Small intestine (tissue), 7 donors: Measurements from ENCODE around the gene BTN1A1. TPM values are rescaled to one million over a fixed set of nuclear protein-coding genes. Genes with fewer than 3 reads are reported as not detected.
"Not testable (repeated sequence)": the region's sequence is repeated elsewhere in the genome, so short reads cannot be mapped to it uniquely, and the experiment has no call there.

Experiments
- DNase-seq, 2 donors: peaks; one replicate each; pipeline versions ENCODE4 v3.0.0 to v3.0.0-alpha.2; 2013
- FAIRE-seq: peaks from 2 replicates; lab custom pipeline; 2012; peaks lifted over from hg19 to GRCh38; lab: Jason Lieb, UNC
- H3K27ac ChIP-seq, 3 donors: one replicate each; pipeline ENCODE4 v1.5.1; 2013; ENCODE audit warnings: low read length in 2 of 3, mild to moderate bottlenecking in 2 of 3, control low read depth in 1 of 3, inconsistent platforms in 1 of 3, low read depth in 1 of 3, moderate library complexity in 1 of 3
- H3K27me3 ChIP-seq, 3 donors: one replicate each; pipeline ENCODE4 v1.6.1; 2013; ENCODE audit warnings: low read length in 3 of 3, inconsistent platforms in 1 of 3; ENCODE audit not compliant: control insufficient read depth in 3 of 3, insufficient read depth in 3 of 3
- H3K36me3 ChIP-seq, 3 donors: one replicate each; pipeline ENCODE4 v1.6.1; 2013; ENCODE audit warnings: low read length in 3 of 3, inconsistent platforms in 1 of 3, low read depth in 1 of 3, mild to moderate bottlenecking in 1 of 3, moderate library complexity in 1 of 3; ENCODE audit not compliant: control insufficient read depth in 3 of 3, insufficient read depth in 2 of 3
- H3K4me1 ChIP-seq, 3 donors: one replicate each; pipeline ENCODE4 v1.6.1; 2013; ENCODE audit warnings: low read length in 2 of 3, inconsistent platforms in 1 of 3, low read depth in 1 of 3, mild to moderate bottlenecking in 1 of 3, moderate library complexity in 1 of 3; ENCODE audit not compliant: control insufficient read depth in 3 of 3, insufficient read depth in 2 of 3
- H3K4me3 ChIP-seq, 3 donors: one replicate each; pipeline ENCODE4 v1.5.1; 2013; ENCODE audit warnings: low read length in 3 of 3, control low read depth in 1 of 3, inconsistent platforms in 1 of 3, low read depth in 1 of 3, mild to moderate bottlenecking in 1 of 3, moderate library complexity in 1 of 3
- H3K9me3 ChIP-seq, 2 donors: one replicate each; pipeline ENCODE4 v1.6.1; 2013; ENCODE audit warnings: low read depth in 1 of 2, low read length in 1 of 2; ENCODE audit not compliant: control insufficient read depth in 2 of 2, insufficient read depth in 1 of 2
- WGBS, 3 donors: extraction: QIAGEN DNeasy Blood & Tissue Kit; methylation state at CpG; one replicate each; pipeline ENCODE4 v1.1.7; 2013; 5-methylcytosine and 5-hydroxymethylcytosine counted together
- polyA plus RNA-seq, 4 donors: library from polyadenylated mRNA; stranded (reverse) in 3 of 4; unstranded in 1 of 4; fragments of 200-250 nt in 3 of 4; fragments of 120-200 nt in 1 of 4; gene quantifications; one replicate each; pipeline versions ENCODE4 v1.2.1 to v1.2.3, GENCODE V29; 2013
- donor health status: healthy with polysubstance abuse.
- donor health status: control.
- donor health status: control.
- donor health status: Bipolar disorder and iron deficiency.
- donor health status: healthy.

BTN1A1 gene
- polyA plus RNA-seq, 4 donors: 0.15 to 0.48 TPM; not detected in 2

DNA sequence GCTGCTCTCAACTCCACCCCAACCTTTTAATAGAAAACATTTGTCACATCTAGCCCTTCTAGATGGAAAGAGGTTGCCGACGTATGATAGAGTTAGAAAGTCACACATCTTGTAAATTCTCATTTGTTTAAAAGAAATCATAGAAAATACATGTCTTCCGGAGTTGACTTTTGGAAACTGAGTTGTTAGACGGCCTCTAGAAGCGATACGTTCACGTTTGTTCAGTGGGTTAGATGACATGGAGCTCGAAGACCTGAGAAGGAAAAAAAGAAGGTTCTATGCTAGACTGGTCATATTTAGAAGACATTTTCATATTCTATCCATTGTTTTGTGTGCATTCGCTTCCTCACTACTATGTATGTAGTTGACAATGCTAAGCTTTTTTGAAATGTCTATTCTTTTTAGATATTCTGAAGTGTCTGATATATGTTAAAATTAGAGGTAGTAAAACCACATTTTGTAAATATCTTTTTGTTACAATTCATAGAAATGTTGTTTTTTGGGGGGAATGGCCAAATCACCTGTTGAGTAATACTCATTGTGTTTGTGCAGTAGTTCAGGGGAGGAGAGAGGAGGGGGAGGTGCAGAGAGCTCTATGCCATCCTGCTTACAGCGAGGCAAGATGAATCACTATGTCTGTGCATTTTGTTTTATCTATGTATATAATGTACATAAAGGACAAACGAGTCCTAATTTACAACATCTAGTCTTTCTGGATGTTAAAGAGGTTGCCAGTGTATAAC is 22.6 kb downstream of the BTN1A1 start:
- DNase-seq: not testable (repeated sequence)
- 63 to 76% (median 68%) methylated on average over 11 of the region's 11 CpGs for WGBS, 3 donors

DNA sequence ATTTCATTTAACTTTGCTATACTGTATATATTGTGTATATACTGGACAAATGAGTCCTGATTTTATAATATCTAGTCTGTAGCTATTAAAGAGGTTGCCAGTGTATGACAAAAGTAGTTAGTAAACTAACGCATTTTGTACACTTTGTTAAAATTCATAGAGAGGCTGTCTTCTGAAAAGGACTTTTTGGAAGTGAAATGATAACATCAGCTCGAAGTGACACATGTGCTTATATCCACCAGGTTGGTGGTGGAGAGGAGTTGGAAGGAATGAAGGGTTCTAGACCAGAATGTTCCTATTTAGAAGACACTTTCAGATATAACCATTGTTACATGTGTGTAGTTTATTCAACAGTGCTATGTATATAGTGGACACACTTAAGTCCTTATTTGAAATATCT is 24.2 kb downstream of the BTN1A1 start:
- not testable (repeated sequence) for H3K4me3 ChIP-seq, H3K27ac ChIP-seq, FAIRE-seq, H3K4me1 ChIP-seq, DNase-seq, H3K36me3 ChIP-seq, H3K9me3 ChIP-seq, H3K27me3 ChIP-seq
- 90 to 95% (median 95%) methylated on average over 2 of the region's 2 CpGs for WGBS, 3 donors

More for the DNA sequence above, 22.6 kb downstream of the BTN1A1 start:
- not testable (repeated sequence) for FAIRE-seq, H3K27me3 ChIP-seq, H3K9me3 ChIP-seq, H3K36me3 ChIP-seq, H3K4me1 ChIP-seq
- peak overlapping the region in 2 of 3 donors; percentile 58 to 59 for H3K4me3 ChIP-seq
- peak overlapping the region; percentile 95 to 98 (median 98) for H3K27ac ChIP-seq

GRCh38 chr6:26524722-26525370 is 24.7 kb downstream of the BTN1A1 start:
- WGBS, 3 donors: 74 to 83% (median 77%) methylated on average over 7 of the region's 7 CpGs
- no peaks in the 10 kb centered on the region for H3K9me3 ChIP-seq
- H3K4me3 ChIP-seq: no peak overlapping the region
- H3K36me3 ChIP-seq: no peaks in the 10 kb centered on the region
- peaks cover 0 to 10% (median 0%) of the 10 kb centered on the region in 3 donors for H3K4me1 ChIP-seq
- H3K27me3 ChIP-seq: no peaks in the 10 kb centered on the region
- DNase-seq (no peak), FAIRE-seq (no peak)
- H3K27ac ChIP-seq: no peak overlapping the region

- Histone ChIP-seq H3K9me3 (no peaks in the 10 kb centered on the region), H3K4me1 (peaks cover 0 to 5% (median 0%) of the 10 kb centered on the region in 3 donors), H3K36me3 (no peaks in the 10 kb centered on the region), H3K27me3 (no peaks in the 10 kb centered on the region), H3K4me3 (no peak overlapping the region), H3K27ac (no peak overlapping the region)
- FAIRE-seq: no peak
- no peak for DNase-seq
- 67 to 81% (median 73%) methylated on average over 2 of the region's 2 CpGs for WGBS, 3 donors
These were observed 25.7 kb downstream of the BTN1A1 start for GRCh38 chr6:26525838-26526237.

GRCh38 chr6:26526928-26527327 is 26.8 kb downstream of the BTN1A1 start:
- FAIRE-seq (no peak), DNase-seq (no peak)
- no peak overlapping the region for H3K27ac ChIP-seq
- peaks cover 0 to 5% (median 0%) of the 10 kb centered on the region in 3 donors for H3K4me1 ChIP-seq
- no peaks in the 10 kb centered on the region for H3K9me3 ChIP-seq
- H3K36me3 ChIP-seq: no peaks in the 10 kb centered on the region
- no peak overlapping the region for H3K4me3 ChIP-seq
- WGBS, 3 donors: 95 to 100% (median 95%) methylated on average over 1 of the region's 1 CpG
- H3K27me3 ChIP-seq: no peaks in the 10 kb centered on the region

GRCh38 chr6:26530203-26530602 is 30.1 kb downstream of the BTN1A1 start:
- H3K27ac ChIP-seq: no peak overlapping the region
- H3K4me1 ChIP-seq: no peaks in the 10 kb centered on the region
- H3K27me3 ChIP-seq: no peaks in the 10 kb centered on the region
- WGBS, 3 donors: 93 to 96% (median 94%) methylated on average over 2 of the region's 2 CpGs
- H3K36me3 ChIP-seq: no peaks in the 10 kb centered on the region
- no peak overlapping the region for H3K4me3 ChIP-seq
- no peaks in the 10 kb centered on the region for H3K9me3 ChIP-seq
- no peak for FAIRE-seq
- no peak for DNase-seq

DNA sequence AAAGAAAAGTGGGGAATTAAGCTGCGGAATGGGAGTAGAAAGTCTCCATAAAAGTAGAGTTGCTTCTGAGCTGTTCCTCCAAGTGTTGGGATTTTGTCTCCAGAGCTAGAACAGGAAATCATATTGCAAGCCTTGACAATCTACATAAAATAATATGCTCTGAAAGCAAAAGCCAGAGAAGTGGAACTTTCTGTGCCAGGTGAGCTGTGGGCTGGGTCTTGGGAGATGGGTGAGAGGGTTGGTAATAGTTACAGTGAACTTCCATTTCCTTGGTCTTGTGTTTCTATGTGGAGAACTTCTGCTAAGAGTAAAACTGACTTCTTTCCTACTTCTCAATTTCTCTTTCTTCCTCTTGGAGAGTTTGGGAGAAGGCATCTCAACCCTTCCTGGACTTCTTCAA is 31.8 kb downstream of the BTN1A1 start:
- H3K4me3 ChIP-seq: no peak overlapping the region
- peaks cover 0 to 7% (median 4%) of the 10 kb centered on the region in 3 donors for H3K4me1 ChIP-seq
- no peaks in the 10 kb centered on the region for H3K9me3 ChIP-seq
- no peak for FAIRE-seq
- WGBS, 3 donors: 94 to 100% (median 100%) methylated on average over 1 of the region's 1 CpG
- no peaks in the 10 kb centered on the region for H3K36me3 ChIP-seq
- no peak for DNase-seq
- H3K27ac ChIP-seq: no peak overlapping the region
- H3K27me3 ChIP-seq: no peaks in the 10 kb centered on the region

DNA sequence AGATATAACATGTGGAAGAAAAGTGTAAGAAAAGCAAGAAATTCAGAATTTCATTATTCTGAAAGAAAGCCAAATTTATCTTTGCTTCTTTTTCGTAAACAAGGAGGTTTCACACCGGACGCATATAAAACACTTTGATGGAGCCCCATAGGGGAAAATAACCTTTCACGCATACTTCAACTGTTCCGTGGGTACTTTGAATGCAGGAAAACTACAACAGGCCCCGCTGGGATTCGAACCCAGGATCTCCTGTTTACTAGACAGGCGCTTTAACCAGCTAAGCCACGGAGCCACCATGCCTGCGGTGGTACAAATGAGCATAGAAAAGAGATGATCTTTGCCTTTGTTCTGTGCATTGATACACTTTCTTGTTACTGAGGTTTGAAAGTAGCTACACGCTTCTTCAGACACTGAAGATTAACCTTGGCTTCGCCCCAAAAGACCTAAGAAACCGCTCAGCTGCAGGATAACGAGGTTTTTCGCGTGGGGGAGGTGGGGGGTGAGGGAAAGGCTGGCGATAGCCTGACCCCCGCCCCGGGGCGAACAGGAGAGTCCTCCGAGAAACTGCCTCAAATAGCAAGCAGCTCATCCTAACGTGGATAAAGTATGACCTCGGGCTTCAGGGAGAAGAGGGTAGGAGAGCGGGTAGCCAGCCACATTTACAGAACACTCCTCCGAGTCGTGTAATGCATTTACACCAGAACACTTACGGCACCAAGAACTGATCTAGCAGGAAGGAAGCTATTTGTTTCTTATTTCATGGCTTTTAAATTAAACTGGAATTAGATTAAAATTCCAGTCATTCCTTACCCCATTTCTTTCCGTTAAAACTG is 32.8 kb downstream of the BTN1A1 start:
- 1% methylated on average over 28 of the region's 28 CpGs for WGBS, 3 donors
- Histone ChIP-seq H3K27me3 (no peaks in the 10 kb centered on the region), H3K36me3 (no peaks in the 10 kb centered on the region), H3K9me3 (no peaks in the 10 kb centered on the region), H3K4me3 (peak overlapping the region; percentile 55 to 57 (median 56)), H3K4me1 (peaks cover 0 to 7% (median 4%) of the 10 kb centered on the region in 3 donors), H3K27ac (peak overlapping the region; percentile 54 to 70 (median 61))
- DNase-seq (peak; percentile 90 to 94), FAIRE-seq (no peak)
